ENCODE measurements around the gene APMAP.

Gene APMAP

GRCh38 chr20:25023356-25023755, 30.8 kb upstream of the APMAP start:
- DNase-seq = no peak

GRCh38 chr20:25022680-25023079, 30.1 kb upstream of the APMAP start:
- DNase-seq = peak; percentile 66

GRCh38 chr20:25021336-25021735, 28.8 kb upstream of the APMAP start:
- DNase-seq = no peak

DNA sequence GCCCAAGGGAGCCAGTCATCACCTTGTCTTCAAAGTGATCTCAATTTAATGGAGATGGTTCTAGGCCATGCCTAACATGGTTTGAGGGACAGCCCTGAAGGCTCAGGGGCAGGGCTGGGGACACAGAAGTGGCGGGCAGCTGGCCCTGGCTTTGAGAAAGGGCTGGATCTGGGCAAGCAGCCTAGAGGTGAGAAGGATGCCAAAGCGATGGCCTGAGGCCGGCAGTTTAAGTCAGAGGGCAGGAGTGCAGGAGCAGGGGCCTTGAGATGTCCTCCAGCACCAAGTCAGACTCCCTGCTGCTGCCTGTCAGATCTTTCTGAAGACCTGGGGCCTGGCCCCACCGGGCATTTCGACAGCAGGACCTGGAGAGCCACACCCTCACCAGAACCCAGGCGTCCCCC, 28.4 kb upstream of the APMAP start:
- no peak for DNase-seq

DNA sequence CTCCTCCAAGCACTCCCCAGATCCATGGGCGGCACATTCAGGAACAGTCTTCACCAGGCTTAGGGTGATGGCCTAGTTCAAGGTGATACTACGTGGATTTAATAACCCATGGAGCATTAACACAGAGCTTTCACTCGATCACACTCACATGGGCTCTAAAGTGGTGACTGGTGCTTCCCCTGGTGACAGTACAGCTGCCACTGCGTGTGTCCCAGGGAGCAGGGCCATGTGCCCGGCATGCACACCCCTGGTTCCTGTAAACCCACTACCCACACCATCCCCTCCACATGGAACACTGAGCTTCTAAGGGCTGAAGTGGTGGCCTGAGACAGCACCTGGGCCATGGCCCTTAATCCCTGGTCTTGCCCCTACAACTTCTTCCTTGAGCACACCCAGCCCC, 27.8 kb upstream of the APMAP start:
- DNase-seq = no peak

DNA sequence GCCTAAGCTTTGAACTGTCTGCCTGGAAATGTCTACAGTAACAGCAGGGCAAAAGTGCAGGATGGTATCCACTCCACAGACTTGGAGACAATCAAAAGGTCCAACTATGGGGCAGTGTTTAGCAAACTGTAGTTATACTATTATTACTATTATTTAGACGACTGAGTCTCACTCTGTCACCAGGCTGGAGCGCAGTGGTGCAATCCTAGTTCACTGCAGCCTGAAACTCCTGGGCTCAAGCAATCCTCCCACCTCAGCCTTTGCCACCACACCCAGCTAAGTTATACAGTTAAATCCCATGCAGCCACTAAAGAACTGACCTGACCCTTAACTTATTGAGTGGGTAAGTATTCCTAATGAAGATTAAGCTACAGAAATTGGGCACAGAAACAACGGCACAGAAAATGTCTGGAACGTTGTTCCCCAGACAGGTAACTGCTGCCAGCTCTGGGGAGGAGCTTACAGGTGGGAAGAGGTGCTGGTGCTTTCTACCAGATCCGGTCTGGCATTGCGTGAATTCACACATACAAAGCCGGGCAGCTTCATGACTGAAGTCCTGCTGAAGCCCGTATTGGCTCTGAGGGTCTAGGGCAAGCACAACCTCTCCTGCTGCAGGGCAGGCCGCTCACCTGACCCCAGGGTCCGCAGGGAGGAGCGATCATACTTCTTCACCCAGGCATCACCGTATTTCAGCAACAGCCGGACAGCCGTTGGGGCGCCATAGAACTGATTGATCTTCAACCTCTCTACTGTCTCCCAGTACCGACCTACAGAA, 27.0 kb upstream of the APMAP start:
- DNase-seq = no peak

DNA sequence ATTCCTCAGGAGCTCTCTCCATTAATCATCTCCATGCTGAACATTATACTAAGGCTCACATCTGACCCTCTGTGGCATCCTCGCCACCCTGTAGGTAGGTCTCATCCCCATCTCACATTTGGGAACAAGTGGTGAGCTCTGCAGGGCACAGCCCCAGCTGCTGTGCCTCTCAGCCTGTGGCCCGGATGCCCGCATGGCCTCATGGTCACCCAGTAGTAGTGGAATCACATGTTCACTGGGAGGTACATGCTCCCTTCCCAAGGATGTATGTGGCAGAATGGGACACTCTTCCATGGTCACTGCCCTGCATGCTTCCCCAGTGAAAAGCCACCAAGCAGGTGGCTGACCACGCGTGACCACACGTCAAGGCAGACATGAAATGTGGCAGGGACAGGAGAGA, 26.3 kb upstream of the APMAP start:
- DNase-seq = no peak

GRCh38 chr20:25018425-25018824, 25.9 kb upstream of the APMAP start:
- no peak for DNase-seq

- DNase-seq = peak; percentile 99
These were observed 24.8 kb upstream of the APMAP start for GRCh38 chr20:25017257-25017803.

DNA sequence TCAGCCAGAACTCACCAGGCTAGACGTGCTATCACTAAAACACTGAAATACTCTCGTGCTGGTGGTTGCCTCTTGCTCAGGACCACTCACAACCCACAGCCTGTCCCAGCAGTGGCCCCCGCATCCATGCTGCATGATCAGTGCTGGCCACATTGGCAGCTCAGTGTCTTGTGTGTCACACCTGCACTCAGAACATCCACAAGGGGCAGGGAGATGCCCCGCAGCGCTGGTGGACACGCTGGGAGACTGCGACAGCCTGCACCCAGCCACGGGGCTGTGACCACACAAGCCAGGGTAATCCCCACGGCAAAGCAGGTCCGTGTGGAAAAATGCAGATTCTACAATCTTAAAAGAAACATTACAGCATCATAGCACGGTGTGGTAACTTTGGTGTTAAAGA, 23.9 kb upstream of the APMAP start:
- DNase-seq = no peak

DNA sequence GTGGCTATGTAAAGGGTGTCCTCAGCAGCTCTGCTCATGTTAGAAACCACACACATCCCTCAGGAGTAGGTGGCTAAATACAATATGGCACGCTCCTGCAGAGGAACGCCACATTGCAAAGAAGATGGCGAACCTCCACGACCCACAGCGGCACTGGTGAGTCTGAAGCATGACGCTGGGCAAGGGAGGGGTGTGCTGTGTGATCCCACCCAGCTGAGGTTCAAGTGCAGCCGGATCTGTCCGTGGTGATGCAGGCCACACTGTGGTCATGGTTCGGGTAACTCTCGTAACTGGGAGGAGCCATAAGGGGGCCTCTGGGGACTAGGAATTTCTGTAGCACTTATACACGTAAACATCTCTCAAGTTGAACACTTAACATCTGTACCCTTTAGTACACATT, 23.4 kb upstream of the APMAP start:
- peak; percentile 78 for DNase-seq

GRCh38 chr20:25014816-25015215, 22.3 kb upstream of the APMAP start:
- DNase-seq = peak; percentile 86

DNA sequence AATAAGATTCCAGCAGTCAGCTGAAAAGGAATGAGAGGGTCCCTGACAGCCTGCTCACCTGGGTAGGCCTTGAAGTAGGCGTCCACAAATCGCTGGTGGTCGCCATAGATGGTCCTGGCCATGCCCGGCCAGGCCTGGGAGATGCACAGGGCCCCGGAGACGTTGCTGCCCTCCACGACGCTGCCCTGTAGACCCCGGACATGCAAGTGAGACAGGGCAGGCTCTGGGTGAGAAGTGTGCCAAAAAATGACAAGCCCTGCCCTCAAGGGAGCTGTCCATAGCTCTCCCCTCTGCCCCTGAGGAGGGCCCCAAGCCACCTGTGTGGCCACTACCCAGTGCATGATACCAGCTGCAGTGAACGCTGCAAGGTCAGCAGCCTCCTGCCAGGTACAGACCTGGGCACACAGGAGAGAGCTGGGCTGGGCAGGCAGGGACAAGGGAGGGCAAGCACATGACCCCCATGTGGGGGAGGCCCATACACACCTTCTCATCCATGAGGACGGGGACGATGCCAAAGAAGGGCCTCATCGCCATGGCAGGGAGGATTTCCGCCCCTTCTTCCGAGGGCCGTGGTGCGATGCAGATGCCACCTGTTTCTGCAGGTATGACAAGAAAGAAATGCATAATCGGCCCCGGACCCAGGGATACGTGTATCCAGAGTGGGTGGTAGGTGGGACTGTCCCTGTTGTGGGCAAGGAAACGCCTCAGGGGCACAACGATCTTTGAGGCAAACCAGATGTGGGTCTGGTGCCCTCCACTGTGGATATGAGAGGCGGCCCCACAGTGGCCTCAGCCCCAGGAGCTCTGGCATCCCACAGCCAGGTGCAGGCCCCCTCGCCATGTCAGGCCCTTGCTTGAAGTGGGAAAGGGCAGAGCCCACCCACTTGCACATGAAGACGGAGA, 21.2 kb upstream of the APMAP start:
- DNase-seq = no peak

- no peak for DNase-seq
These were observed 20.2 kb upstream of the APMAP start for GRCh38 chr20:25012616-25013189.

- no peak for DNase-seq
These were observed 19.3 kb upstream of the APMAP start for GRCh38 chr20:25011831-25012241.

- no peak for DNase-seq
These were observed 18.7 kb upstream of the APMAP start for GRCh38 chr20:25011261-25011660.

- peak; percentile 94 for DNase-seq
These were observed 16.9 kb upstream of the APMAP start for GRCh38 chr20:25009218-25010145.

DNA sequence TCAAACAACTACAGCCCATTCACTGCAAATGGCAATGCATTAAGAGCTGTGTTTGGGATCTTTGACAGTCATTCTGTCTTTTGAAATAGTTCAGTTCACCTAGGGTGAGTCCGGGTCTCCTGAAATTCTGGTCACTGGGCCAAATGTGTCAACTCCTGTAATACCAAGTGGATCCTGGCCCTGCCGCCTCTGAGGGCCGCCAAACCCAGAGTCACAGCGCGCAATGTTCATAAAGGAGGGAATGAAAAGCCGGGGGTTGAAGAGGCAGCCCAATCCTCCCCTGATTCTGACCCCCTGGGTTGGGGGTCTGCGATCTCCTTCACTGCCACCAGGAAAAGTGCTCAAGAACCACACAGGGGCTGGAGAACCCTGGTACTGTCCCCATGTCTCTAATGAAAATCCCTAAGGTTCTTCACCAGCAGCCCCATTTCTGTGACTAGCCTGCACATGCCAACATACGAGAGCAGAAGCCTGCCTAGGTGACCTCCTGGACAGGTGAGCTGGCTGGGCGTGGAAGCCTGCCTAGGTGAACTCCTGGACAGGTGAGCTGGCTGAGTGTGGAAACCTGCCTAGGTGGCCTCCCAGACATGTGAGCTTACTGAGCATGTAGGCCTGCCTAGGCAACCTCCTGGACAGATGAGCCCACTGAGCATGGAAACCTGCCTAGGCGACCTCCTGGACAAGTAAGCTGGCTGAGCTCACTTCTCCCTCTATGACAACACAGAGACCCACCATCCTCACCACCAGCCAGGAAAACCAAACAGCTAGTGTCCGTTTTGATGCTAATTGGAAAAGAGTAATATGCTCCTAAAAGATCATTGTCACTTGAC, 16.1 kb upstream of the APMAP start:
- no peak for DNase-seq

- no peak for DNase-seq
These were observed 15.1 kb upstream of the APMAP start for GRCh38 chr20:25007491-25008305.

DNA sequence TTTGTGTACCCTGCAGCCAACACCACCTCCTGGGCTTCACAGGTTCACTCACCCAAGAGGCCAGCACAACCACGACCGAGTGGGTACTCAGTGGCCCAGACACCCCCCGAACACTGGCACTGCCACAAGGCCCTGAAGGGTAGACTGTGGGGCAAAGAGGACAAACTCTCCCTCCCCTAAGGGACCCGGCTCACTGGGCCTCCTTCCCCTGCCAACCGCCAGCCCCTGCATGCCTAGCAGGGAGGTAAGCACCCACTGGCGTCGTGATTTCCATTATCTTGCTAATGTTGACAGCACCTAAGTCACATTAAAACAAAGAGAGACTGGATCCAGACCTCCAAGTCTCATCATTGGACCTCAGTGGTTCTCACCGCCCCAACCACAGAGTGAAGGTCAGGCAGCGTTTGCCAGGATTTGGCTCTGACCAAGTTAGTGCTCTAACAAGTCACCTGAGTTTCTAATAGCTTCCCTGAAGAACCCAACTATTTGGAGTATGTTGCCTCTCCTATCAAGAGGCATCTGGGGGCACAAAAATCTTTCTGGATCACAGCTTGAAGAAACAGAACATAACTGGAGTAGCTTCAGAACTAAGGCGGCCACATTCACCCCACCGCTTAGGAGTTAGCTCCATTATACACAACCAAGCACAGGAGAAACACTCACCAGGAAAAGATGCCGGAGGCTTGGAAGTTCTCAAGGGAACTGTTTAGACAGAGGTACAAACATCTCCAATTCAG, 14.0 kb upstream of the APMAP start:
- DNase-seq = no peak
